ENCODE results near the gene CES4A. TPM values are rescaled to one million over a fixed set of nuclear protein-coding genes. Genes with fewer than 3 reads are reported as not detected.

Gene CES4A
- polyA plus RNA-seq, 1 experiment = 4.5 TPM

DNA sequence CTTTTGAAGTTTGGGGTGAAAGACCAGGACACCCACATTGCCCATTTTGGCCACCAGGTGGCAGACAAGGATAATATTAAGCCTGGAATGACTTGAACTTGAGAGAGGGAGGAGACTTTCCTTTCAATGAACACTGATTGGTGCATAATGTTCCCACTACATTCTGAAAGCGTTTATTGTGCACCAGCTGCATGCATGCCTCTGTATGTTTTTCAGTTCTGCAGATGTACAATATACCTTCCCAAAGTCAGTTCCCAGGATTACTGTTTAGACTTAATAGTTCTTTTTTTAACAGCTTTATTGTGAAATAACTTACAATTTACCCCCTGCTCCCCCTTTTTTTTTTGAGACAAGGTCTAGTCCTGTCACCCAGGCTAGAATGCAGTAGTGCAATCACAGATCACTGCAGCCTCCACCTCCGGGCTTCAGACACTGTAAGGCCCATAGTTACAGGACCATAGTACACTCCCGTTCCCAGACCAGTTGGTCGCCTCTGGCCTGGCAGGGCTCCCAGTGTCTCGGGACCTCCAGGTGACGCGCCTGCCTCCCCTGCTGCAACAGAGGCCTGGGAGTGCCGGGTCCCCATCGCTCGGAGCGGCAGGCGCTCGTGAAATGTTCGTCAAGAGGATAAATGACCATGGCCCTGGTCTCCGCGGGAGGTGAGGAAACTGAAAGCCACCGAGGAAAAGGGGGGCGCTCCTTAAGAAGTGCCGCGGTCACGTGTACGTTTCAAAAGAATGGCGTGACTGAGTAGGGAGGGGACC lies 40.9 kb upstream of the CES4A start:
- peak overlapping the region; percentile 44 for H3K4me3 ChIP-seq (ENCODE audit: low read depth, low read length)
- ChIA-PET POLR2A (interaction anchor here (0.6 kb wide), 1 partner anchor 1580 kb away, joined by 4 read pairs; no protein-coding TSS in a partner anchor), CTCF (interaction anchor here (0.6 to 1.8 kb wide), 8 partner anchors 10 to 208 kb away, joined by 3 to 10 read pairs (median 4); partner anchors contain the start of gene CES3)
- DNase-seq (ENCODE audit: low read depth) = peak; percentile 52
- TF ChIP-seq, protein P1, sequence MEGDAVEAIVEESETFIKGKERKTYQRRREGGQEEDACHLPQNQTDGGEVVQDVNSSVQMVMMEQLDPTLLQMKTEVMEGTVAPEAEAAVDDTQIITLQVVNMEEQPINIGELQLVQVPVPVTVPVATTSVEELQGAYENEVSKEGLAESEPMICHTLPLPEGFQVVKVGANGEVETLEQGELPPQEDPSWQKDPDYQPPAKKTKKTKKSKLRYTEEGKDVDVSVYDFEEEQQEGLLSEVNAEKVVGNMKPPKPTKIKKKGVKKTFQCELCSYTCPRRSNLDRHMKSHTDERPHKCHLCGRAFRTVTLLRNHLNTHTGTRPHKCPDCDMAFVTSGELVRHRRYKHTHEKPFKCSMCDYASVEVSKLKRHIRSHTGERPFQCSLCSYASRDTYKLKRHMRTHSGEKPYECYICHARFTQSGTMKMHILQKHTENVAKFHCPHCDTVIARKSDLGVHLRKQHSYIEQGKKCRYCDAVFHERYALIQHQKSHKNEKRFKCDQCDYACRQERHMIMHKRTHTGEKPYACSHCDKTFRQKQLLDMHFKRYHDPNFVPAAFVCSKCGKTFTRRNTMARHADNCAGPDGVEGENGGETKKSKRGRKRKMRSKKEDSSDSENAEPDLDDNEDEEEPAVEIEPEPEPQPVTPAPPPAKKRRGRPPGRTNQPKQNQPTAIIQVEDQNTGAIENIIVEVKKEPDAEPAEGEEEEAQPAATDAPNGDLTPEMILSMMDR (IDR thresholded peaks at IDR 0.05; ENCODE audit: insufficient read depth, low read depth, low read length) = peak; percentile 84
- H3K36me3 ChIP-seq (ENCODE audit: control insufficient read depth, insufficient read depth, low read length) = peaks cover 6% of the 10 kb centered on the region
- H3K27me3 ChIP-seq (ENCODE audit: control insufficient read depth, insufficient read depth, low read length) = peaks cover 7% of the 10 kb centered on the region

DNA sequence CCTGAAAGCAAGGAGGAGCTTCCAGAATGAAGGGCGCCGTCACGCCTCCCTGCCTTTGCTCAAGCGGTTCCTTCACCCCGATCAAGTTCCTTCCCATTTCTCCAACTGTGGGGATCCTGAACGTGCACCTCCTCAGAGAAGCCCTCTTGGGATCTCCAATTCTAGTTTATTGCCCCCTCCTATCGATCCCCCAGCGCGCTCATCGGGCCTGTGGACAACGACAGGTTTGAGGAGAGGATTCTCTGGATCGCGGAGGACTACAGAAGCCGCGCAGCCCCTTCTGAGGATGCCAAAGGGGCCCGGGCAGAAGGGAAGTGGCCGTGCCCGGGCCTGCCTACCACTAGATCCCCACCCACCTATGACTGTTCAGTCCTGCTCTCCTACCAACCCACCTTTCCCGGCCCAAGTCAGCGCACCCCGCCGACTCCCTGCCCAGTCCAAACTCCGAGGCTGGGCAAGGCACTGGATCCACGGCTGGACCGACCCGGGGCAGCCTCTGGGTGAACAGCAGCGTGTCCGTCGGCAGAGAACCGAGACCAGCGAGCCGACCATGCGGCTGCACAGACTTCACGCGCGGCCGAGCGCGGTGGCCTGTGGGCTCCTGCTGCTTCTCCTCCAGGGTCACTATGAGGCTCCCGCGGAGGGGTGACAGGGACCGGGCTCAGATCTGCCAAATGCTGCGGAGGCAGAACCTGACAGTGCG lies 40.1 kb upstream of the CES4A start:
- ChIA-PET POLR2A (no interaction called here), CTCF (interaction anchor here (0.9 to 1.8 kb wide), 6 partner anchors 10 to 207 kb away, joined by 3 to 10 read pairs (median 4); no protein-coding TSS in a partner anchor)
- Histone ChIP-seq H3K36me3 (ENCODE audit: control insufficient read depth, insufficient read depth, low read length) (no peaks in the 10 kb centered on the region; the same call in 1 of the 2 replicates), H3K4me3 (ENCODE audit: low read depth, low read length) (peak overlapping the region; percentile 44), H3K27me3 (ENCODE audit: control insufficient read depth, insufficient read depth, low read length) (peaks cover 7% of the 10 kb centered on the region)
- TF ChIP-seq, protein P1 (IDR thresholded peaks at IDR 0.05; ENCODE audit: insufficient read depth, low read depth, low read length) = no peak
- no peak for DNase-seq (ENCODE audit: low read depth)

DNA sequence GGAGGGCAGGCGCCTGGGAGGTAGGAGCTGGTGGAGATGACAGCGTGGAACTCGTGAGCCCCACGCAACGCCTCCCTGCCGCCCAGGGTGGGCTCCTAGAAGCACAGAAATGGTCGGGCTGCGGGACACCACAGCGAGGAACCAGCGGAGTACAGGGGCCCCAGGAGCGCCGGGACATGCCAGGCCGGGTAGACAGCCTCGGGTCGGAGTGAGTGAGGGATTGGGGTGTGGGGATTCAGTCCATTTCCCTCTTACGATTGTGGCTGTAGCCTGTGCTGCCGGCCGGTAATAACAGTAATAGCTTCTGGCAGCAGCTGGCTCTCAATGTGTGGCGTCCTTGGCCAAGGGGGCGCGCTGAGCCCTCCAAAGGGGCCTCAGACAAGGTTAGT lies 39.6 kb upstream of the CES4A start:
- peak overlapping the region; percentile 44; the same call in 1 of the 2 replicates for H3K4me3 ChIP-seq (ENCODE audit: low read depth, low read length)
- DNase-seq (ENCODE audit: low read depth) = no peak
- TF ChIP-seq, protein P1 (IDR thresholded peaks at IDR 0.05; ENCODE audit: insufficient read depth, low read depth, low read length) = no peak
- peaks cover 7% of the 10 kb centered on the region for H3K27me3 ChIP-seq (ENCODE audit: control insufficient read depth, insufficient read depth, low read length)
- ChIA-PET CTCF (interaction anchor here (1.5 to 2.5 kb wide), 3 partner anchors 53 to 206 kb away, joined by 4 to 8 read pairs (median 6); no protein-coding TSS in a partner anchor), POLR2A (no interaction called here)
- H3K36me3 ChIP-seq (ENCODE audit: control insufficient read depth, insufficient read depth, low read length) = no peaks in the 10 kb centered on the region

DNA sequence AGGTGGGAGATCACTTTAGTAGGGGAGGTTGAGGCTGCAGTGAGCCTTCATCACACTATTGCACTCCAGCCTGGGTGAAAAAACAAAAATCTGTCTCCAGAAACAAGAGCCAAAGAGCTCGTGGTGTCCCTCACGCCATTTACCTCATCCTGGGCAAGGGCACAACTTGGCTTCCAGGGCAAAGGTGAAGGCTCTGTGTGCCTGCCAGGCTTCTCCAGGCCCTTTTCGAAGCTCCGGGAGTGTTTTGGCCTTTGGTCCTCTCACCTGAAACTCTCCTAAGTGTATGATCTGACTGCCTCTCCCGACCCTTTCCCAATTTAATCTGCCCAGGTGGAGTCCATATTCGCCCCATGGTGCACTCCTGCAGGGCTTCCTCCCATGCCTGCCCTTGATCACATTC lies 38.9 kb upstream of the CES4A start:
- ChIA-PET CTCF (interaction anchor here (1.0 to 2.5 kb wide), 6 partner anchors 10 to 210 kb away, joined by 3 to 8 read pairs (median 4); partner anchors contain the start of genes FBXL8 and TRADD), POLR2A (no interaction called here)
- Histone ChIP-seq H3K36me3 (ENCODE audit: control insufficient read depth, insufficient read depth, low read length) (no peaks in the 10 kb centered on the region), H3K27me3 (ENCODE audit: control insufficient read depth, insufficient read depth, low read length) (peaks cover 7% of the 10 kb centered on the region), H3K4me3 (ENCODE audit: low read depth, low read length) (no peak overlapping the region)
- TF ChIP-seq, protein P1 (IDR thresholded peaks at IDR 0.05; ENCODE audit: insufficient read depth, low read depth, low read length) = no peak
- no peak for DNase-seq (ENCODE audit: low read depth)

DNA sequence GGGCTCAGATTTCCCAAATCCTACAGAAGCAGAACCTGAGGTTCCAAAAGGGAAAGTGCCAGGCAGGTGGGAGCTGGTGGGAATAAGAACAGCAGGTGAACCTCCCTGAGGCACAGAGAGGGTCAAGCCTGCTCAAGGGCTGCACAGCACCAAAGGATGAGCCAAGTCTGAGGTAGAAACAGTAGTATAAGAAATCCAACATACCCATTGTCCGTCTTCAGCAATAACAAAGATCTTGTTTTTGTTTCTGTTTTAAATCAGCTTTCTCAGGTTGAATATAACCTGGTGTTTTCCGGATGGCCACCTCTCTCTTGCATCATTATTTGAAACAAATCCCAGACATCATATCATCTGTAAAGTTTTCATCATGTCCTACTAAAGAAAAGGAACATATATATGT lies 38.0 kb upstream of the CES4A start:
- DNase-seq (ENCODE audit: low read depth) = no peak
- ChIA-PET CTCF (interaction anchor here (1.0 to 2.5 kb wide), 5 partner anchors 11 to 209 kb away, joined by 3 to 8 read pairs (median 3); partner anchors contain the start of genes FBXL8 and TRADD), POLR2A (no interaction called here)
- Histone ChIP-seq H3K4me3 (ENCODE audit: low read depth, low read length) (no peak overlapping the region), H3K27me3 (ENCODE audit: control insufficient read depth, insufficient read depth, low read length) (peaks cover 7% of the 10 kb centered on the region), H3K36me3 (ENCODE audit: control insufficient read depth, insufficient read depth, low read length) (no peaks in the 10 kb centered on the region)
- TF ChIP-seq, protein P1 (IDR thresholded peaks at IDR 0.05; ENCODE audit: insufficient read depth, low read depth, low read length) = no peak
